Purkinje cell (primary cell): ENCODE results near the gene RNF13. TPM values are rescaled to one million over a fixed set of nuclear protein-coding genes. Genes with fewer than 3 reads are reported as not detected.

ENCODE experiments used
- polyA plus RNA-seq: library from polyadenylated mRNA; unstranded; fragments of >200 nt; fragmentation: Nextera tagmentation; gene quantifications from 2 replicates; pipeline ENCODE4 v1.2.1, GENCODE V29; 2014

RNF13 gene
- 267 and 428 TPM in 2 replicates for polyA plus RNA-seq

GRCh38 chr3:149812606-149813366, at the start of gene RNF13:
Gene RNF13, plus strand, starts transcription at chr3:149813215. Its CDS starts 32,812 bp downstream, at chr3:149846027.

DNA sequence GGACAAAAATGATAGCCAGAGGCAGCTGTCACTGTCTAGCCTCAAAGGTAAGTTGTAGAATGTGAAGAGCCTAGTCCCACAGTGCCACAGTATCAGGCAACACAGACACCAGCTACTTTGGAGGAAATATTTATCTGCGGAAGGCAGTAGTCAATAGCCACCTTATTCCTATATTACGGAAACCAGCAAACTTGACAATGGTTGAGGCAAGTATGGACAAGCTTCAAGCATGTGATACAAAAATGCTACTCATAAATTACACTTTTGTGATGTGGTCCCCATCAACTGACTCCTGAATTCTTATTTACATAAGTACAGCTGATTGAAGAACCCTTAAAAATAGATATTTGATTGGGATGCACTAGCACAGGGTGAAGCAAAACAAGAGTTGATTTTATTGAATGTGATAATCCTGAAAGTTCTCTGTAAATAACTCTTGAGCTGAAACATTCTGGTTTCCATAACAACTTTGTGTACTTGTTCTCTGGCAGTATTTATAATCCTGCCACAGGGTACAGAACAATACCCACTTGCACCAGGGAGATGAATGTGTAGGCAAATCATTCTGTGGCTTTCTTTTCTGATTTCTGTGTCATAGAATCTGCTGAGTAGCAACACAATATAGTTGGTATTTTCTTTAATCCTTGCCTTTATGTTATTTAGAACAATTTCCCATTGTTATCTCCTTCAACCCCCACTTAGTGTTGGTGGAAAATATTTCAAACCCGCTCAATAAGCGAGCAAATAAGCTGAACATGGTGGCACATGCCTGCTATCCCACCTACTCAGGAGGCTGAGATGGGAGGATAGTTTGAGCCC, 20.4 kb upstream of the RNF13 start, which contains the start of gene ANKUB1:
TSS of gene ANKUB1 (minus strand) at position 103 of the 819 bp plus-strand sequence. CDS start 188 bp downstream, outside the sequence.

DNA sequence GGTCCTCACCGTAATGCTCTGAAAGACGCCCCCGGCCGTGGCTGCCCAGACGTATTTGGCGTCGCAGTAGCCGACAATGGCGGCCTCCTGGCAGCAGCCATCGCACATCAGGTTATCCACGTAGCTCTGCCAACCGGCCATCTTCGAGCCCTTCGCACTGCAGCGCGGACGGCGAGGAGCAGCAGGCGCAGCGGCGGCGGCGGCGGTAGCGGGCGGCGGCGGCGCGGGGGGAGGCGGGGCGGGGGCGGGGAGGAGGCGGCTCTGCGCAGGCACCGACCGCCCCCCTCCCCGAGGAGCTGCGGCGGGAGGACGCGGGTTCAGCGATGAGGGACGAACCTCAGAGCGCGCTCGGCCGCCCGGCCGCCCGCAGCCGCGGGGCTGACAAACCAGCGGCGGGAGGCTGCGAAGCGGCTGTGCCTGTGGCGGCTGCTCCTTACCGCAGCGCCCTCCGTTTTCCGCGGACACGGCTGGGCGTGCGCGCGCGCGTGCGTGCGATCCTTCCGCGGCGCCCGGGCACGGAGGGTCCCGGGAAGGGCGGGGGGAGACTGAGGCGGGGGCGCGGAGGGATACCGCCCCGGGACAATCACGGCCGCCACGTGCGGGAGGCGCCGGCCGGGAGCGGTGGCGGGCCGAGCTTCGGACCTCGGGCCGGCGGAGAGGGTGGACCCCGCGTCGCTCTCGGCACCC, 157.8 kb downstream of the RNF13 start, which contains the start of gene PFN2:
TSS of gene PFN2 (minus strand) at position 180 of the 687 bp plus-strand sequence. CDS start at position 141, 39 bp downstream.

Other genes with a start within 250 kb of the RNF13 start
- 4.8 and 4.9 TPM in 2 replicates for gene WWTR1, start 155.2 kb upstream of the RNF13 start, polyA plus RNA-seq
- gene COMMD2, start 60.7 kb upstream of the RNF13 start, polyA plus RNA-seq: 18.5 and 19.8 TPM in 2 replicates
- not detected in 2 replicates for gene ANKUB1, start 20.7 kb upstream of the RNF13 start, polyA plus RNA-seq
- gene PFN2, start 157.7 kb downstream of the RNF13 start, polyA plus RNA-seq: 155 and 177 TPM in 2 replicates